H1 (cell line): ENCODE measurements around the gene EEF2. TPM values are rescaled to one million over a fixed set of nuclear protein-coding genes. Genes with fewer than 3 reads are reported as not detected.

ENCODE experiments used
- CEBPB ChIP-seq: IDR thresholded peaks from 2 replicates; pipeline ENCODE4 v1.6.1; 2012; ENCODE audit warnings: low read depth, low read length
- CHD7 ChIP-seq: fragments of 300-600 bp; sonication (generic); IDR thresholded peaks from 2 replicates; pipeline ENCODE4 v1.7.1; 2012; ENCODE audit warnings: low read length, moderate library complexity, mild to moderate bottlenecking, inconsistent platforms; ENCODE audit not compliant: insufficient replicate concordance
- POLR2A ChIP-seq, 2 experiments: IDR thresholded peaks; 1 replicate in 1 of 2; 2 replicates in 1 of 2; pipeline ENCODE4 v1.6.1; 2011; ENCODE audit warnings: low read depth in 2 of 2, low read length in 2 of 2, mild to moderate bottlenecking in 2 of 2; ENCODE audit errors: control extremely low read depth in 1 of 2
- RNF2 ChIP-seq: fragments of 200-900, 300-1000 bp; sonication (generic); IDR thresholded peaks from 2 replicates; pipeline ENCODE4 v1.7.1; 2016; ENCODE audit warnings: borderline replicate concordance, low read depth, mild to moderate bottlenecking, antibody characterized with exemption, low read length; ENCODE audit not compliant: poor library complexity, severe bottlenecking; ENCODE audit errors: missing control alignments
- polyA plus RNA-seq, 7 experiments: library from polyadenylated mRNA; depleted of rRNA in 3 of 7; stranded (reverse) in 5 of 7; unstranded in 2 of 7; fragments of >200 nt in 5 of 7; fragments of 200-250 nt in 2 of 7; gene quantifications; 1 replicate in 5 of 7; 2 replicates in 1 of 7; 4 replicates in 1 of 7; pipeline versions ENCODE4 v1.2.1 to v1.2.3, GENCODE V29; 2011 to 2013; ENCODE audit warnings: missing spikeins in 2 of 7, mixed read lengths in 2 of 7
- total RNA-seq: library from RNA; stranded (reverse); fragmentation: NEBNext Ultra II Directional; extraction: Animal tissue kit (Norgen Biotek cat#: 25700); gene quantifications from 2 replicates; pipeline ENCODE4 v1.2.1, GENCODE V29; 2021

EEF2 gene
- total and polyA plus RNA-seq, 2 of the 8 experiments (the other 6 are each of a cell fraction or from before 2014, with no cell fraction given), result 1,554 to 3,380 TPM

- TF ChIP-seq CHD7, result no peak
- TF ChIP-seq RNF2, result no peak
- no peak for TF ChIP-seq POLR2A (IDR thresholded peaks at IDR 0.05; ENCODE audit: control extremely low read depth in 1 of 2, low read depth in 2 of 2, low read length in 2 of 2)
- TF ChIP-seq CEBPB, result no peak
These were observed 46.2 kb upstream of the EEF2 start (continued) for GRCh38 chr19:4031420-4031819.
